ENCODE measurements around the gene LMNA. TPM values are rescaled to one million over a fixed set of nuclear protein-coding genes. Genes with fewer than 3 reads are reported as not detected.
A peak's percentile ranks its signal among the peaks of the same experiment; 100 is the strongest.

Gene LMNA
- total RNA-seq, 1 donor = 854 TPM

DNA sequence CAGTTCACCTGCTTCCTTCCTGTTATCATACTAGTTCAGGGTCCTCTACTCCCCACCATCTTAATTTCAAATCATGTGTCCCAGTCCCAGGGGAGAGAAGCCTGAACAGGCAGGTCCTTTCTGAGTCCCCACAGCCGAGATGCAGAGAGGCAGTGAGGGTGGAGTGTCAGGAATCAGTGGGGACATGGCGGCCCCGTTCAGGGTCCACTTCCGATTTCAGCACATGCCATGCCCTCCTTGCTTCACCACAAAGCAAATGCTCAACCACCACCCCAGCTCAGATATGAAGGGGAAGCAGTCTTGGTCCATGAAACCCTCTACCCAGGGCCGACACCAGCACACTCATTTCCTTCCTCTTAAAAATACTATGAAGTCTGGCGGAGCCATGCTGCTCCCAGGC, 33.7 kb downstream of the LMNA start:
- Histone ChIP-seq H3K4me3 (ENCODE audit: insufficient read depth, low read length) (no peak overlapping the region), H3K4me1 (ENCODE audit: insufficient read depth, low read length) (peaks cover 34% of the 10 kb centered on the region), H4K20me1 (ENCODE audit: insufficient read depth, low read length) (peaks cover 3% of the 10 kb centered on the region), H3K9me3 (ENCODE audit: low read depth, low read length) (no peaks in the 10 kb centered on the region), H3K36me3 (ENCODE audit: insufficient read depth, low read length) (no peaks in the 10 kb centered on the region), H3K79me2 (ENCODE audit: insufficient read depth, low read length) (no peaks in the 10 kb centered on the region), H3K4me2 (ENCODE audit: insufficient read depth, low read length) (no peak overlapping the region), H2AFZ (ENCODE audit: low read length) (no peak overlapping the region), H3K27ac (ENCODE audit: low read depth, low read length) (no peak overlapping the region), H3K27me3 (ENCODE audit: insufficient read depth, low read length) (peaks cover 11% of the 10 kb centered on the region)
- DNase-seq (ENCODE audit: insufficient read length, low spot score, missing footprints) = peak; percentile 45
- TF ChIP-seq CTCF (IDR thresholded peaks at IDR 0.05; ENCODE audit: extremely low read depth, low read depth, low read length) = no peak

- no peak overlapping the region for H3K27ac ChIP-seq (ENCODE audit: low read depth, low read length)
- peak; percentile 59 for DNase-seq (ENCODE audit: insufficient read length, low spot score, missing footprints)
- no peak overlapping the region for H3K4me2 ChIP-seq (ENCODE audit: insufficient read depth, low read length)
- H3K27me3 ChIP-seq (ENCODE audit: insufficient read depth, low read length) = peaks cover 11% of the 10 kb centered on the region
- peaks cover 26% of the 10 kb centered on the region for H3K4me1 ChIP-seq (ENCODE audit: insufficient read depth, low read length)
- no peaks in the 10 kb centered on the region for H3K36me3 ChIP-seq (ENCODE audit: insufficient read depth, low read length)
- H3K9me3 ChIP-seq (ENCODE audit: low read depth, low read length) = no peaks in the 10 kb centered on the region
- TF ChIP-seq CTCF (IDR thresholded peaks at IDR 0.05; ENCODE audit: extremely low read depth, low read depth, low read length) = no peak
- peaks cover 3% of the 10 kb centered on the region for H4K20me1 ChIP-seq (ENCODE audit: insufficient read depth, low read length)
- no peaks in the 10 kb centered on the region for H3K79me2 ChIP-seq (ENCODE audit: insufficient read depth, low read length)
- H3K4me3 ChIP-seq (ENCODE audit: insufficient read depth, low read length) = no peak overlapping the region
- no peak overlapping the region for H2AFZ ChIP-seq (ENCODE audit: low read length)
Observed at GRCh38 chr1:156149374-156150332, 35.1 kb downstream of the LMNA start.

DNA sequence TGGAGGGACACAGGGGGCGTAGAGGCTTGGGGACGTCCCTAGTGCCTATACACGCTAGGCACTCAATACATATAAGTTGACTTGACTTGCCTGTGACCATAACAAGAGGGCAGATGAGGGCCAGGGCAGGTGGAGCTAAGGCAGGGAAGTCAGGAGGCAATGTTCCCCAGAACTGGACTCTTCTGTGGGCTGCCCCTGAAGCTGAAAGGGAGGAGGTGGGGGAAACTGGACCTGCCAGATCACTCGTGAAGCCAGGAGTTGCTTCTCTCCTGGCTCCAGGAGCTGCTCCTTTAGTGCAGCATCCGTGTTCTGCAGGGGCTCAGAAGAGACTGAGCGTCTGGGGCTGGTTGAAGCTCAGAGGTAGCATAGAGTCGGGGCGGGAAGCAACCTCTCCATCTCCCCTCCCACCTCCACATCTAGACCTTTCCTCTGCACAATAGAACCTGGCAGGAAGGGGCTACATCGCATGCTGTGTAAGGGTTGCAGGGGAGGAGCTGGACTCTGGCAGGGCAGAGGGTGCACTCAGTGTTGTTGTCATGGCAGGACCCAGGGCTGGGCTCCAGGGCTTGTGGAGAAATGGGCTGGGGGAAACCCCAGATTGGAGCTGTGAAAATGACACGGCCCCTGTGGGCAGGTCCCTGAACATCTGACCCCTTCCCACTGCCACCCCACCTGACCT, 36.0 kb downstream of the LMNA start:
- peak; percentile 58 for DNase-seq (ENCODE audit: insufficient read length, low spot score, missing footprints)
- Histone ChIP-seq H3K27me3 (ENCODE audit: insufficient read depth, low read length) (peaks cover 11% of the 10 kb centered on the region), H3K36me3 (ENCODE audit: insufficient read depth, low read length) (no peaks in the 10 kb centered on the region), H2AFZ (ENCODE audit: low read length) (no peak overlapping the region), H3K9me3 (ENCODE audit: low read depth, low read length) (no peaks in the 10 kb centered on the region), H3K4me1 (ENCODE audit: insufficient read depth, low read length) (peaks cover 25% of the 10 kb centered on the region), H4K20me1 (ENCODE audit: insufficient read depth, low read length) (no peaks in the 10 kb centered on the region), H3K79me2 (ENCODE audit: insufficient read depth, low read length) (no peaks in the 10 kb centered on the region), H3K27ac (ENCODE audit: low read depth, low read length) (peak overlapping the region; percentile 16), H3K4me2 (ENCODE audit: insufficient read depth, low read length) (peak overlapping the region; percentile 33), H3K4me3 (ENCODE audit: insufficient read depth, low read length) (no peak overlapping the region)
- TF ChIP-seq CTCF (IDR thresholded peaks at IDR 0.05; ENCODE audit: extremely low read depth, low read depth, low read length) = no peak
